Esophagus muscularis mucosa (tissue), 4 donors: ENCODE measurements around the gene HTR1D. TPM values are rescaled to one million over a fixed set of nuclear protein-coding genes. Genes with fewer than 3 reads are reported as not detected.
"Not testable (repeated sequence)": the region's sequence is repeated elsewhere in the genome, so short reads cannot be mapped to it uniquely, and the experiment has no call there.

ENCODE experiments used
- DNase-seq: peaks from one replicate; pipeline ENCODE4 v3.0.0-alpha.2; 2017; ENCODE audit errors: extremely low spot score
- H3K27ac ChIP-seq, 4 donors: fragments of 200-600 bp; sonication (generic); replicated peaks in 1 of 4; 1 replicate in 3 of 4; 2 replicates in 1 of 4; pipeline ENCODE4 v1.5.1; 2016 to 2019; ENCODE audit warnings: mild to moderate bottlenecking in 1 of 4
- H3K27me3 ChIP-seq, 4 donors: fragments of 200-600 bp; sonication (generic); one replicate each; pipeline versions ENCODE4 v1.5.1 to v1.6.0; 2016 to 2019
- H3K36me3 ChIP-seq, 4 donors: fragments of 200-600 bp; sonication (generic); one replicate each; pipeline ENCODE4 v1.5.1; 2016 to 2019
- H3K4me1 ChIP-seq, 4 donors: fragments of 200-600 bp; sonication (generic); one replicate each; pipeline ENCODE4 v1.5.1; 2016 to 2019
- H3K4me3 ChIP-seq, 4 donors: fragments of 200-600 bp; sonication (generic); 1 replicate in 2 of 4; 2 replicates in 2 of 4; pipeline ENCODE4 v1.5.1; 2016 to 2019; ENCODE audit warnings: mild to moderate bottlenecking in 4 of 4, moderate library complexity in 1 of 4
- H3K9me3 ChIP-seq, 4 donors: fragments of 200-600 bp; sonication (generic); 1 replicate in 3 of 4; 2 replicates in 1 of 4; pipeline ENCODE4 v1.5.1; 2016 to 2019
- CTCF ChIP-seq, 3 experiments: fragments of 200-600 bp in 2 of 3; fragments of 450-650 bp in 1 of 3; sonication (generic) in 2 of 3; IDR thresholded peaks; one replicate each; pipeline ENCODE4 v1.5.1; 2017 to 2019; ENCODE audit warnings: antibody characterized with exemption in 3 of 3, mild to moderate bottlenecking in 2 of 3, moderate library complexity in 1 of 3
- EP300 ChIP-seq: sonication (generic); formaldehyde crosslinking; IDR thresholded peaks from one replicate; pipeline ENCODE4 v1.6.1; 2017; ENCODE audit warnings: antibody characterized with exemption
- POLR2A ChIP-seq: fragments of 450-650 bp; IDR thresholded peaks from one replicate; pipeline ENCODE4 v1.6.1; 2017; ENCODE audit warnings: antibody characterized with exemption, moderate library complexity, mild to moderate bottlenecking, low read depth
- POLR2AphosphoS5 ChIP-seq, 2 donors: sonication (generic); formaldehyde crosslinking; IDR thresholded peaks; one replicate each; pipeline ENCODE4 v1.6.1; 2017; ENCODE audit warnings: antibody characterized with exemption in 2 of 2
- WGBS: methylation state at CpG from one replicate; pipeline ENCODE4 v1.1.5; 2018; 5-methylcytosine and 5-hydroxymethylcytosine counted together
- intact Hi-C: fragments of 100-400 bp; cut with DNase I; formaldehyde crosslinking; loops from one replicate; pipeline ENCODE4 v1.15.1; 2023
- total RNA-seq, 4 donors: library from RNA; depleted of rRNA; stranded (reverse); fragments of >200 nt; gene quantifications; one replicate each; pipeline versions ENCODE4 v1.1.0 to v1.2.1, GENCODE V29; 2016

The HTR1D gene
- total RNA-seq, 4 donors from 2014 or later, result not detected

GRCh38 chr1:23208527-23208926, 8.8 kb downstream of the HTR1D start:
- no peaks in the 10 kb centered on the region for H3K4me1 ChIP-seq
- H3K4me3 ChIP-seq, result no peak overlapping the region
- H3K27ac ChIP-seq, result no peak overlapping the region
- intact Hi-C loops, result no loop called here
- H3K9me3 ChIP-seq, result no peaks in the 10 kb centered on the region
- no peak for TF ChIP-seq POLR2AphosphoS5 (IDR thresholded peaks at IDR 0.05)
- no peak for TF ChIP-seq EP300
- TF ChIP-seq CTCF (IDR thresholded peaks at IDR 0.05), result no peak
- TF ChIP-seq POLR2A, result no peak
- 96% methylated on average over 2 of the region's 2 CpGs for WGBS
- no peaks in the 10 kb centered on the region for H3K36me3 ChIP-seq
- H3K27me3 ChIP-seq, result peaks cover 0 to 71% (median 2%) of the 10 kb centered on the region in 4 donors
- DNase-seq, result no peak

GRCh38 chr1:23207733-23208132, 9.6 kb downstream of the HTR1D start:
- DNase-seq, H3K27ac ChIP-seq, intact Hi-C loops, H3K36me3 ChIP-seq, H3K4me3 ChIP-seq, H3K4me1 ChIP-seq, H3K9me3 ChIP-seq: not testable (repeated sequence)
- WGBS, result 95% methylated on average over 8 of the region's 8 CpGs
- peaks cover 0 to 63% (median 2%) of the 10 kb centered on the region in 4 donors for H3K27me3 ChIP-seq

GRCh38 chr1:23202263-23202749, 15.0 kb downstream of the HTR1D start:
- TF ChIP-seq POLR2A, result no peak
- TF ChIP-seq EP300, result no peak
- TF ChIP-seq POLR2AphosphoS5 (IDR thresholded peaks at IDR 0.05), result no peak
- TF ChIP-seq CTCF (IDR thresholded peaks at IDR 0.05), result no peak
- 44% methylated on average over 2 of the region's 3 CpGs for WGBS
- DNase-seq, result no peak

GRCh38 chr1:23200883-23201282, 16.4 kb downstream of the HTR1D start:
- intact Hi-C loops, result no loop called here
- no peak for DNase-seq
- no peak for TF ChIP-seq POLR2AphosphoS5 (IDR thresholded peaks at IDR 0.05)
- TF ChIP-seq POLR2A, result no peak
- TF ChIP-seq CTCF (IDR thresholded peaks at IDR 0.05), result no peak
- no peak for TF ChIP-seq EP300
- Histone ChIP-seq H3K9me3 (no peaks in the 10 kb centered on the region), H3K4me3 (no peak overlapping the region), H3K4me1 (no peaks in the 10 kb centered on the region), H3K27ac (no peak overlapping the region), H3K27me3 (peaks cover 0 to 13% (median 0%) of the 10 kb centered on the region in 4 donors), H3K36me3 (no peaks in the 10 kb centered on the region)
- WGBS, result 71% methylated on average over 1 of the region's 1 CpG

More at GRCh38 chr1:23202263-23202749, 15.0 kb downstream of the HTR1D start:
- H3K36me3 ChIP-seq, result no peaks in the 10 kb centered on the region
- intact Hi-C loops, result no loop called here
- no peaks in the 10 kb centered on the region for H3K9me3 ChIP-seq
- H3K27ac ChIP-seq, result no peak overlapping the region
- no peaks in the 10 kb centered on the region for H3K4me1 ChIP-seq
- H3K27me3 ChIP-seq, result peaks cover 0 to 28% (median 0%) of the 10 kb centered on the region in 4 donors
- no peak overlapping the region for H3K4me3 ChIP-seq

GRCh38 chr1:23198373-23198772, 18.9 kb downstream of the HTR1D start:
- intact Hi-C loops, result no loop called here
- no peak for DNase-seq
- no peak for TF ChIP-seq POLR2A
- TF ChIP-seq CTCF (IDR thresholded peaks at IDR 0.05), result no peak

More at GRCh38 chr1:23198373-23198772, 18.9 kb downstream of the HTR1D start:
- no peaks in the 10 kb centered on the region for H3K36me3 ChIP-seq
- H3K9me3 ChIP-seq, result no peaks in the 10 kb centered on the region
- H3K4me3 ChIP-seq, result no peak overlapping the region
- no peak overlapping the region for H3K27ac ChIP-seq
- no peaks in the 10 kb centered on the region for H3K4me1 ChIP-seq
- WGBS, result 80% methylated on average over 4 of the region's 4 CpGs
- H3K27me3 ChIP-seq, result peaks cover 0 to 11% (median 0%) of the 10 kb centered on the region in 4 donors
